ENCODE measurements around the gene RFTN1. TPM values are rescaled to one million over a fixed set of nuclear protein-coding genes. Genes with fewer than 3 reads are reported as not detected.

Gene RFTN1
- total RNA-seq, 2 experiments from 2014 or later, result 81.8 to 152 TPM

- intact Hi-C loops (cut with micrococcal nuclease; ENCODE audit: unreplicated experiment), result no loop called here
- Histone ChIP-seq H4K20me1 (ENCODE audit: insufficient read depth, low read length) (no peaks in the 10 kb centered on the region), H2AFZ (ENCODE audit: low read length) (no peak overlapping the region), H3K79me2 (ENCODE audit: insufficient read depth, low read depth, low read length) (peaks cover 99% of the 10 kb centered on the region), H3K27ac (ENCODE audit: low read depth, low read length, poor library complexity, severe bottlenecking) (no peak overlapping the region), H3K4me2 (ENCODE audit: low read length) (no peak overlapping the region), H3K9me2 (ENCODE audit: insufficient read depth, low read length) (no peaks in the 10 kb centered on the region), H3K4me3 (ENCODE audit: low read depth, low read length, poor library complexity, severe bottlenecking) (no peak overlapping the region), H3K4me1 (ENCODE audit: insufficient read depth, low read length, poor library complexity, severe bottlenecking) (peaks cover 58% of the 10 kb centered on the region), H3K36me3 (ENCODE audit: insufficient read depth, low read length) (peaks cover 98% of the 10 kb centered on the region), H3K9me3 (ENCODE audit: low read length) (peaks cover 9% of the 10 kb centered on the region; the same call in 1 of the 2 replicates)
- BruUV-seq (replicated peaks), result no TSS peak
- no peak for TF ChIP-seq CTCF (conservative IDR thresholded peaks at IDR 0.05; ENCODE audit: low read length)
- TF ChIP-seq EZH2phosphoT487 (IDR thresholded peaks at IDR 0.05; ENCODE audit: borderline replicate concordance, low read depth, low read length), result no peak
- no peak for DNase-seq (ENCODE audit: low spot score)
- ChIA-PET POLR2A (interaction anchor here (1.4 to 5.3 kb wide), 2 partner anchors 16 to 31 kb away, joined by 3 to 19 read pairs; no protein-coding TSS in a partner anchor), CTCF (ENCODE audit: unreplicated experiment) (no interaction called here)
These were observed 46.7 kb downstream of the RFTN1 start for GRCh38 chr3:16466822-16467221.

GRCh38 chr3:16464511-16465148 is 48.9 kb downstream of the RFTN1 start:
- H3K9me2 ChIP-seq (ENCODE audit: insufficient read depth, low read length), result no peaks in the 10 kb centered on the region
- no peak overlapping the region for H2AFZ ChIP-seq (ENCODE audit: low read length)
- no TSS peak for BruUV-seq (replicated peaks)
- DNase-seq (ENCODE audit: low spot score), result no peak
- H3K9me3 ChIP-seq (ENCODE audit: low read length), result no peaks in the 10 kb centered on the region
- peaks cover 96% of the 10 kb centered on the region for H3K36me3 ChIP-seq (ENCODE audit: insufficient read depth, low read length)
- CTCF ChIA-PET (ENCODE audit: unreplicated experiment), result interaction anchor here (0.6 kb wide), 1 partner anchor 30 kb away, joined by 3 read pairs; no protein-coding TSS in a partner anchor
- no peak overlapping the region for H3K27ac ChIP-seq (ENCODE audit: low read depth, low read length, poor library complexity, severe bottlenecking)
- TF ChIP-seq EZH2phosphoT487 (IDR thresholded peaks at IDR 0.05; ENCODE audit: borderline replicate concordance, low read depth, low read length) (no peak), CTCF (conservative IDR thresholded peaks at IDR 0.05; ENCODE audit: low read length) (no peak)
- intact Hi-C loops (cut with micrococcal nuclease; ENCODE audit: unreplicated experiment), result no loop called here
- no peaks in the 10 kb centered on the region for H4K20me1 ChIP-seq (ENCODE audit: insufficient read depth, low read length)
- H3K4me1 ChIP-seq (ENCODE audit: insufficient read depth, low read length, poor library complexity, severe bottlenecking), result peaks cover 53% of the 10 kb centered on the region
- peaks cover 99% of the 10 kb centered on the region for H3K79me2 ChIP-seq (ENCODE audit: insufficient read depth, low read depth, low read length)
- no peak overlapping the region for H3K4me3 ChIP-seq (ENCODE audit: low read depth, low read length, poor library complexity, severe bottlenecking)
- no peak overlapping the region for H3K4me2 ChIP-seq (ENCODE audit: low read length)
- POLR2A ChIA-PET, result no interaction called here

- intact Hi-C loops (cut with micrococcal nuclease; ENCODE audit: unreplicated experiment), result no loop called here
- POLR2A ChIA-PET, result no interaction called here
- peaks cover 93% of the 10 kb centered on the region for H3K36me3 ChIP-seq (ENCODE audit: insufficient read depth, low read length)
- H3K4me1 ChIP-seq (ENCODE audit: insufficient read depth, low read length, poor library complexity, severe bottlenecking), result peaks cover 46% of the 10 kb centered on the region
- H3K27ac ChIP-seq (ENCODE audit: low read depth, low read length, poor library complexity, severe bottlenecking), result no peak overlapping the region
- no peak overlapping the region for H3K4me2 ChIP-seq (ENCODE audit: low read length)
- CTCF ChIA-PET (ENCODE audit: unreplicated experiment), result interaction anchor here (0.6 kb wide), 1 partner anchor 31 kb away, joined by 3 read pairs; no protein-coding TSS in a partner anchor
- H4K20me1 ChIP-seq (ENCODE audit: insufficient read depth, low read length), result no peaks in the 10 kb centered on the region
- no peak for DNase-seq (ENCODE audit: low spot score)
- no TSS peak for BruUV-seq (replicated peaks)
- TF ChIP-seq EZH2phosphoT487 (IDR thresholded peaks at IDR 0.05; ENCODE audit: borderline replicate concordance, low read depth, low read length) (no peak), CTCF (conservative IDR thresholded peaks at IDR 0.05; ENCODE audit: low read length) (no peak)
- no peak overlapping the region for H3K4me3 ChIP-seq (ENCODE audit: low read depth, low read length, poor library complexity, severe bottlenecking)
- peaks cover 99% of the 10 kb centered on the region for H3K79me2 ChIP-seq (ENCODE audit: insufficient read depth, low read depth, low read length)
- no peaks in the 10 kb centered on the region for H3K9me2 ChIP-seq (ENCODE audit: insufficient read depth, low read length)
- no peaks in the 10 kb centered on the region for H3K9me3 ChIP-seq (ENCODE audit: low read length)
- H2AFZ ChIP-seq (ENCODE audit: low read length), result no peak overlapping the region
These were observed 49.6 kb downstream of the RFTN1 start for GRCh38 chr3:16463914-16464313.

Measured in OCI-LY7 (cell line).